ENCODE data around the gene NEXN. TPM values are rescaled to one million over a fixed set of nuclear protein-coding genes. Genes with fewer than 3 reads are reported as not detected.

NEXN gene
- total and polyA plus RNA-seq, 2 of the 13 experiments (the other 11 are each of a cell fraction or from before 2014, with no cell fraction given) = 0.07 to 0.97 TPM

GRCh38 chr1:77954521-77954920, 66.1 kb downstream of the NEXN start:
- no peak for TF ChIP-seq GATAD1 (CRISPR knock-in tag; IDR thresholded peaks at IDR 0.05)
- no peak for TF ChIP-seq MZF1 (CRISPR knock-in tag; IDR thresholded peaks at IDR 0.05; ENCODE audit: borderline replicate concordance)
- TF ChIP-seq AGO2 (optimal IDR thresholded peaks at IDR 0.05; ENCODE audit: low read depth, low read length) = no peak
- no peak for TF ChIP-seq SCMH1 (CRISPR knock-in tag; IDR thresholded peaks at IDR 0.05; ENCODE audit: borderline replicate concordance)
- TF ChIP-seq FLYWCH1 (CRISPR knock-in tag; IDR thresholded peaks at IDR 0.05) = no peak
- TF ChIP-seq, protein P1, sequence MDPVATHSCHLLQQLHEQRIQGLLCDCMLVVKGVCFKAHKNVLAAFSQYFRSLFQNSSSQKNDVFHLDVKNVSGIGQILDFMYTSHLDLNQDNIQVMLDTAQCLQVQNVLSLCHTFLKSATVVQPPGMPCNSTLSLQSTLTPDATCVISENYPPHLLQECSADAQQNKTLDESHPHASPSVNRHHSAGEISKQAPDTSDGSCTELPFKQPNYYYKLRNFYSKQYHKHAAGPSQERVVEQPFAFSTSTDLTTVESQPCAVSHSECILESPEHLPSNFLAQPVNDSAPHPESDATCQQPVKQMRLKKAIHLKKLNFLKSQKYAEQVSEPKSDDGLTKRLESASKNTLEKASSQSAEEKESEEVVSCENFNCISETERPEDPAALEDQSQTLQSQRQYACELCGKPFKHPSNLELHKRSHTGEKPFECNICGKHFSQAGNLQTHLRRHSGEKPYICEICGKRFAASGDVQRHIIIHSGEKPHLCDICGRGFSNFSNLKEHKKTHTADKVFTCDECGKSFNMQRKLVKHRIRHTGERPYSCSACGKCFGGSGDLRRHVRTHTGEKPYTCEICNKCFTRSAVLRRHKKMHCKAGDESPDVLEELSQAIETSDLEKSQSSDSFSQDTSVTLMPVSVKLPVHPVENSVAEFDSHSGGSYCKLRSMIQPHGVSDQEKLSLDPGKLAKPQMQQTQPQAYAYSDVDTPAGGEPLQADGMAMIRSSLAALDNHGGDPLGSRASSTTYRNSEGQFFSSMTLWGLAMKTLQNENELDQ (CRISPR knock-in tag; IDR thresholded peaks at IDR 0.05; ENCODE audit: borderline replicate concordance) = no peak
- no peak for TF ChIP-seq HOXA7 (CRISPR knock-in tag; IDR thresholded peaks at IDR 0.05)
- no peak for TF ChIP-seq MEIS2 (CRISPR knock-in tag; IDR thresholded peaks at IDR 0.05)
- no peak for TF ChIP-seq ZFP82 (CRISPR knock-in tag; IDR thresholded peaks at IDR 0.05; ENCODE audit: borderline replicate concordance)
- TF ChIP-seq MBD4 (IDR thresholded peaks at IDR 0.05; ENCODE audit: borderline replicate concordance, low read length) = no peak
- TF ChIP-seq BHLHE40 (IDR thresholded peaks at IDR 0.05; ENCODE audit: low read length) = no peak
- no peak for TF ChIP-seq ZNF605 (CRISPR knock-in tag; IDR thresholded peaks at IDR 0.05)
- TF ChIP-seq ZNF468 (CRISPR knock-in tag; IDR thresholded peaks at IDR 0.05) = no peak
- no peak for TF ChIP-seq ZBTB38 (CRISPR knock-in tag; IDR thresholded peaks at IDR 0.05)
- TF ChIP-seq SMAD1 (CRISPR knock-in tag; IDR thresholded peaks at IDR 0.05; ENCODE audit: borderline replicate concordance, low read depth) = no peak
- no peak for TF ChIP-seq SMARCE1 (IDR thresholded peaks at IDR 0.05; ENCODE audit: borderline replicate concordance)
- H3K79me2 ChIP-seq (ENCODE audit: insufficient read depth, low read length) = peaks cover 2% of the 10 kb centered on the region
- ChIA-PET CTCF (ENCODE audit: low intra/inter-chr PET ratio, low total read pairs) (no interaction called here), POLR2A (interaction anchor here (1.3 kb wide), 1 partner anchor 24 kb away, joined by 4 read pairs; the partner anchor contains the start of gene FUBP1)
- H3K4me3 ChIP-seq (replicated peaks in 1 of 3; ENCODE audit: insufficient read depth in 1 of 3, low read depth in 2 of 3, low read length in 3 of 3) = no peak overlapping the region
- BruUV-seq (replicated peaks) = no TSS peak
- H3K9me3 ChIP-seq (ENCODE audit: low read length) = no peaks in the 10 kb centered on the region
- ATAC-seq = no peak
- no peaks in the 10 kb centered on the region for H3K27me3 ChIP-seq (ENCODE audit: control insufficient read depth in 1 of 2, insufficient read depth in 2 of 2, low read length in 2 of 2)
- peaks cover 24 to 84% of the 10 kb centered on the region in 2 experiments for H3K36me3 ChIP-seq (replicated peaks in 1 of 2; ENCODE audit: control insufficient read depth in 1 of 2, insufficient read depth in 2 of 2, low read length in 2 of 2)
- in situ Hi-C loops (cut with HindIII; ENCODE audit: extremely low pct_ligation_motif_present, low pct_unique_long_range_greater_than_20kb) (no loop called here), intact Hi-C loops (cut with micrococcal nuclease; ENCODE audit: unreplicated experiment) (no loop called here)
- DNase-seq (ENCODE audit: low spot score) = no peak
- no peak overlapping the region for H2AFZ ChIP-seq (ENCODE audit: low read length)
- WGBS (ENCODE audit: low lambda C conversion rate) = 98% methylated on average over 2 of the region's 2 CpGs
- FAIRE-seq = no peak
- no peaks in the 10 kb centered on the region for H3K4me1 ChIP-seq (ENCODE audit: insufficient read depth, low read length)
- no peak overlapping the region for H3K27ac ChIP-seq (ENCODE audit: extremely low read length, insufficient read depth, low read length)
- H4K20me1 ChIP-seq (ENCODE audit: insufficient read depth, low read length) = peaks cover 4% of the 10 kb centered on the region; the same call in 1 of the 2 replicates
- H3K9ac ChIP-seq (ENCODE audit: insufficient read depth, low read depth, low read length) = no peak overlapping the region
- no peak overlapping the region for H3K4me2 ChIP-seq (ENCODE audit: low read depth, low read length)

Measured in HepG2 (cell line).